Sigmoid colon (tissue), 4 donors: ENCODE results near the gene HAO1.

Experiments used
- CTCF ChIP-seq, 4 experiments: fragments of 450-650 bp in 3 of 4; fragments of 200-600 bp in 1 of 4; IDR thresholded peaks; one replicate each; pipeline ENCODE4 v1.5.1; 2016 to 2019; ENCODE audit warnings: antibody characterized with exemption in 4 of 4, mild to moderate bottlenecking in 3 of 4, moderate library complexity in 2 of 4
- EP300 ChIP-seq, 4 donors: sonication (generic); formaldehyde crosslinking; IDR thresholded peaks; one replicate each; pipeline ENCODE4 v1.6.1; 2017; ENCODE audit warnings: antibody characterized with exemption in 4 of 4

- no peak for TF ChIP-seq CTCF (IDR thresholded peaks at IDR 0.05)
- TF ChIP-seq EP300 (IDR thresholded peaks at IDR 0.05), result no peak
Observed at GRCh38 chr20:7856756-7857155, 83.5 kb downstream of the HAO1 start.
